ENCODE results near the gene ARID5B.

The ARID5B gene

DNA sequence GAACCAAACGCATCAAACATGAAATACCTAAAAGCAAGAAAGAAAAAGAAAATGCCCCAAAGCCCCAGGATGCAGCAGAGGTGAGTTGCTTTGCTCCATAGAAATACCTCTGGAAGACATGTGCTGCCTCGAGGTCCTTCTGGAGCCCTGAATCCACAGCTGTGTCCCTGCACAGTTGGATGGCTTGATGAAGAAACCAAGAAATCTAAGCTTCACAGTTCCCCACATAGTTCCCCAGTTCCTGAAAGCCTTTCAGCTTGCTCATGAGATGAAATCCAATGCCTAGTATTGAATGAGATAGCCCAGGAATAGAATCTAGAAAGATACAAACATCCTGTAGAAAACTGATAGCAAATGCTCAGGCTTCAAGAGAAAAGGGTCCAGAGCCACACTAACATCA is 184.3 kb downstream of the ARID5B start:
- no peaks in the 10 kb centered on the region for H4K20me1 ChIP-seq (ENCODE audit: insufficient read depth, low read length, poor library complexity, severe bottlenecking)
- H3K9me2 ChIP-seq (replicated peaks; ENCODE audit: low read depth, low read length) = no peaks in the 10 kb centered on the region
- H3K4me2 ChIP-seq (ENCODE audit: low read depth, low read length, poor library complexity, severe bottlenecking) = no peak overlapping the region
- no peak overlapping the region for H3K4me3 ChIP-seq (ENCODE audit: low read length, poor library complexity, severe bottlenecking)
- peaks cover 21% of the 10 kb centered on the region for H3K79me2 ChIP-seq (ENCODE audit: insufficient read depth, low read length)
- H3K27me3 ChIP-seq (ENCODE audit: insufficient read depth, low read length, poor library complexity, severe bottlenecking) = no peaks in the 10 kb centered on the region
- H3F3A ChIP-seq (ENCODE audit: low read depth) = peaks cover 26% of the 10 kb centered on the region
- peaks cover 55% of the 10 kb centered on the region for H3K36me3 ChIP-seq (ENCODE audit: insufficient read depth, low read length)
- no peak overlapping the region for H2AFZ ChIP-seq (ENCODE audit: low read length)
- peaks cover 43% of the 10 kb centered on the region for H3K4me1 ChIP-seq (ENCODE audit: insufficient read depth, low read length, poor library complexity, severe bottlenecking)
- no peaks in the 10 kb centered on the region for H3K9me3 ChIP-seq (ENCODE audit: insufficient read depth, low read depth, low read length)
- TF ChIP-seq, protein P1, sequence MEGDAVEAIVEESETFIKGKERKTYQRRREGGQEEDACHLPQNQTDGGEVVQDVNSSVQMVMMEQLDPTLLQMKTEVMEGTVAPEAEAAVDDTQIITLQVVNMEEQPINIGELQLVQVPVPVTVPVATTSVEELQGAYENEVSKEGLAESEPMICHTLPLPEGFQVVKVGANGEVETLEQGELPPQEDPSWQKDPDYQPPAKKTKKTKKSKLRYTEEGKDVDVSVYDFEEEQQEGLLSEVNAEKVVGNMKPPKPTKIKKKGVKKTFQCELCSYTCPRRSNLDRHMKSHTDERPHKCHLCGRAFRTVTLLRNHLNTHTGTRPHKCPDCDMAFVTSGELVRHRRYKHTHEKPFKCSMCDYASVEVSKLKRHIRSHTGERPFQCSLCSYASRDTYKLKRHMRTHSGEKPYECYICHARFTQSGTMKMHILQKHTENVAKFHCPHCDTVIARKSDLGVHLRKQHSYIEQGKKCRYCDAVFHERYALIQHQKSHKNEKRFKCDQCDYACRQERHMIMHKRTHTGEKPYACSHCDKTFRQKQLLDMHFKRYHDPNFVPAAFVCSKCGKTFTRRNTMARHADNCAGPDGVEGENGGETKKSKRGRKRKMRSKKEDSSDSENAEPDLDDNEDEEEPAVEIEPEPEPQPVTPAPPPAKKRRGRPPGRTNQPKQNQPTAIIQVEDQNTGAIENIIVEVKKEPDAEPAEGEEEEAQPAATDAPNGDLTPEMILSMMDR (conservative IDR thresholded peaks at IDR 0.05; ENCODE audit: low read length) = no peak
- TF ChIP-seq EZH2phosphoT487 (IDR thresholded peaks at IDR 0.05; ENCODE audit: borderline replicate concordance) = no peak
- no peak overlapping the region for H3K9ac ChIP-seq (ENCODE audit: low read depth, low read length, poor library complexity, severe bottlenecking)

DNA sequence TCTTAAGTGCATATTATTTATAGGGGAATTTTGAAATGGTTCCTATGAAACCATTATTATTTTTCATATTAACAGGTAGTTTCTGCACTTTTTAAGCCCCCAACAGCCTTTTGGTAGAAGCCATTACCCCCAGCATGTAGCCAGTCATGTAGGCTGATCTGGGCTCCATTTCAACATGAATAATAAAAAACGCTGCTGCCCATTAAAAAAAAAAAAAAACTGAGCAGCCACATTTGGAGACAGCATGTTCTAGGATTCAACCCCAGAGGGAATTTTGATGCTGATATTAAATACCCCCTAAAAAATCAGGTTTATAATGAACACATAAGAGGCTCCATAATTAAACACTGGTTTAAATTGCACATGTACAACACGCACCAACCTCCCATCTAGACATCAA is 185.8 kb downstream of the ARID5B start:
- no peaks in the 10 kb centered on the region for H3K27me3 ChIP-seq (ENCODE audit: insufficient read depth, low read length, poor library complexity, severe bottlenecking)
- H3K79me2 ChIP-seq (ENCODE audit: insufficient read depth, low read length) = peaks cover 25% of the 10 kb centered on the region
- H3F3A ChIP-seq (ENCODE audit: low read depth) = peaks cover 12% of the 10 kb centered on the region

DNA sequence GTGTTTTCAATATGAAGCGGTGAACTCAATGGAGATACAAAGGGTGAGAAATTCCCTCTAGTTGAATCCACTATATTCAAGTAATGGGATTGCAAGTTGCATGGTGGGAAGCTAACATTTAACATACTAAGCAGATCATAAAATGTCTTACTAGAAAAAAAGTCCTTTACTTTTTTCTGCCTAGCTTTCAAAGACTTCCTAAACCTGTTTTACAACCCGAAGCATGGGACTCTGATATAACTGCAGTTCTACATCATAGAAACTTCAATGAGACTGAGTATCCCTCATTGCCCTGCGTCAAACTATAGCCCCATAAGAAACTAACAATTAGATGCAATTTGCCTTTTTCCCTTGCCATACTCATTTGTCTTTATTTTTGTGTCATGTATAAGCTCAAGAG is 187.3 kb downstream of the ARID5B start:
- TF ChIP-seq EZH2phosphoT487 (IDR thresholded peaks at IDR 0.05; ENCODE audit: borderline replicate concordance) = no peak
- TF ChIP-seq, protein P1 (conservative IDR thresholded peaks at IDR 0.05; ENCODE audit: low read length) = no peak
- no peaks in the 10 kb centered on the region for H3K27me3 ChIP-seq (ENCODE audit: insufficient read depth, low read length, poor library complexity, severe bottlenecking)
- no peaks in the 10 kb centered on the region for H4K20me1 ChIP-seq (ENCODE audit: insufficient read depth, low read length, poor library complexity, severe bottlenecking)

More for the DNA sequence above, 185.8 kb downstream of the ARID5B start:
- peaks cover 70% of the 10 kb centered on the region for H3K36me3 ChIP-seq (ENCODE audit: insufficient read depth, low read length)
- no peak overlapping the region for H3K4me3 ChIP-seq (ENCODE audit: low read length, poor library complexity, severe bottlenecking)
- H3K4me1 ChIP-seq (ENCODE audit: insufficient read depth, low read length, poor library complexity, severe bottlenecking) = peaks cover 28% of the 10 kb centered on the region
- TF ChIP-seq EZH2phosphoT487 (IDR thresholded peaks at IDR 0.05; ENCODE audit: borderline replicate concordance) = no peak
- TF ChIP-seq, protein P1 (conservative IDR thresholded peaks at IDR 0.05; ENCODE audit: low read length) = no peak
- H2AFZ ChIP-seq (ENCODE audit: low read length) = no peak overlapping the region
- H3K9ac ChIP-seq (ENCODE audit: low read depth, low read length, poor library complexity, severe bottlenecking) = no peak overlapping the region
- H4K20me1 ChIP-seq (ENCODE audit: insufficient read depth, low read length, poor library complexity, severe bottlenecking) = no peaks in the 10 kb centered on the region
- no peaks in the 10 kb centered on the region for H3K9me2 ChIP-seq (replicated peaks; ENCODE audit: low read depth, low read length)
- H3K9me3 ChIP-seq (ENCODE audit: insufficient read depth, low read depth, low read length) = no peaks in the 10 kb centered on the region
- H3K4me2 ChIP-seq (ENCODE audit: low read depth, low read length, poor library complexity, severe bottlenecking) = no peak overlapping the region

More for the DNA sequence above, 187.3 kb downstream of the ARID5B start:
- Histone ChIP-seq H3K9me3 (ENCODE audit: insufficient read depth, low read depth, low read length) (no peaks in the 10 kb centered on the region), H3K4me2 (ENCODE audit: low read depth, low read length, poor library complexity, severe bottlenecking) (no peak overlapping the region), H2AFZ (ENCODE audit: low read length) (no peak overlapping the region), H3K79me2 (ENCODE audit: insufficient read depth, low read length) (peaks cover 25% of the 10 kb centered on the region), H3K4me1 (ENCODE audit: insufficient read depth, low read length, poor library complexity, severe bottlenecking) (peaks cover 16% of the 10 kb centered on the region), H3K4me3 (ENCODE audit: low read length, poor library complexity, severe bottlenecking) (no peak overlapping the region), H3K9me2 (replicated peaks; ENCODE audit: low read depth, low read length) (no peaks in the 10 kb centered on the region), H3K36me3 (ENCODE audit: insufficient read depth, low read length) (peaks cover 82% of the 10 kb centered on the region), H3F3A (ENCODE audit: low read depth) (no peaks in the 10 kb centered on the region; the same call in 1 of the 2 replicates), H3K9ac (ENCODE audit: low read depth, low read length, poor library complexity, severe bottlenecking) (no peak overlapping the region)
